WTC11 (cell line): ENCODE data around the gene CCSER2. TPM values are rescaled to one million over a fixed set of nuclear protein-coding genes. Genes with fewer than 3 reads are reported as not detected.

Source experiments
- ATAC-seq: fragments of 200-7000 bp; cut with Tn5 transposase; 2 replicates; pipeline ENCODE4 v1.10.0; 2021; ENCODE audit warnings: mild to moderate bottlenecking, moderate library complexity
- CTCF ChIA-PET: fragments of 300-600 bp; sonication (Branson Sonifier 250); formaldehyde crosslinking; loops from one replicate; lab custom pipeline; 2021; ENCODE audit warnings: antibody characterized with exemption; lab: Charles Lee
- POLR2A ChIA-PET: fragments of 350-600 bp; sonication (Branson Sonifier 250); formaldehyde crosslinking; loops from one replicate; lab custom pipeline; 2021; ENCODE audit warnings: antibody characterized with exemption; lab: Charles Lee
- DNase-seq: peaks from one replicate; pipeline ENCODE4 v3.0.0; 2021; ENCODE audit warnings: low spot score
- H3K27ac Mint-ChIP-seq: 2 replicates; pipeline ENCODE4 v1.8.0; 2021; ENCODE audit warnings: mixed read lengths
- H3K27me3 Mint-ChIP-seq: 2 replicates; pipeline ENCODE4 v1.8.0; 2021; ENCODE audit warnings: low read depth, mild to moderate bottlenecking, moderate library complexity, mixed read lengths
- H3K36me3 Mint-ChIP-seq: 2 replicates; pipeline ENCODE4 v1.8.0; 2021; ENCODE audit warnings: mixed read lengths
- H3K4me1 Mint-ChIP-seq: 2 replicates; pipeline ENCODE4 v1.8.0; 2022; ENCODE audit warnings: mixed read lengths
- H3K4me3 Mint-ChIP-seq: 2 replicates; pipeline ENCODE4 v1.8.0; 2021; ENCODE audit warnings: mild to moderate bottlenecking, moderate library complexity, mixed read lengths
- H3K9me3 Mint-ChIP-seq: 2 replicates; pipeline ENCODE4 v1.8.0; 2021; ENCODE audit warnings: mixed read lengths
- MXD4 ChIP-seq: fragments of 250-450 bp; sonication (Bioruptor Pico); IDR thresholded peaks from 2 replicates; pipeline ENCODE4 v1.8.0; 2021; ENCODE audit warnings: mild to moderate bottlenecking, moderate library complexity, borderline replicate concordance
- SMAD4 ChIP-seq: sonication (generic); formaldehyde crosslinking; IDR thresholded peaks from 2 replicates; pipeline ENCODE4 v1.8.0; 2022; ENCODE audit warnings: mild to moderate bottlenecking, missing genetic modification reagents
- TCF7 ChIP-seq: sonication (generic); formaldehyde crosslinking; IDR thresholded peaks from 2 replicates; pipeline ENCODE4 v1.8.0; 2022; ENCODE audit warnings: mild to moderate bottlenecking, low read depth, missing genetic modification reagents, moderate library complexity
- TEAD4 ChIP-seq: sonication (generic); formaldehyde crosslinking; IDR thresholded peaks from 2 replicates; pipeline ENCODE4 v1.8.0; 2022; ENCODE audit warnings: mild to moderate bottlenecking, missing genetic modification reagents
- TP53 ChIP-seq: sonication (generic); formaldehyde crosslinking; IDR thresholded peaks from 2 replicates; pipeline ENCODE4 v1.8.1; 2023; ENCODE audit warnings: mild to moderate bottlenecking, missing genetic modification reagents
- ZNF219 ChIP-seq: sonication (generic); formaldehyde crosslinking; IDR thresholded peaks from 2 replicates; pipeline ENCODE4 v1.8.0; 2023; ENCODE audit warnings: missing genetic modification reagents, mild to moderate bottlenecking, borderline replicate concordance
- ZNF396 ChIP-seq: fragments of 250-450 bp; sonication (Bioruptor Pico); IDR thresholded peaks from 2 replicates; pipeline ENCODE4 v1.8.0; 2021; ENCODE audit warnings: mild to moderate bottlenecking, moderate library complexity, borderline replicate concordance
- total RNA-seq: library from RNA; stranded (reverse); gene quantifications from 3 replicates; pipeline ENCODE4 v1.2.3, GENCODE V29; 2021
- TF ChIP-seq, protein P1 (sequence below): sonication (generic); formaldehyde crosslinking; IDR thresholded peaks from 2 replicates; pipeline ENCODE4 v1.8.0; 2023; ENCODE audit warnings: mild to moderate bottlenecking, missing genetic modification reagents
- TF ChIP-seq, protein P2 (sequence below): sonication (generic); formaldehyde crosslinking; IDR thresholded peaks from 2 replicates; pipeline ENCODE4 v1.8.0; 2023; ENCODE audit warnings: missing genetic modification reagents
- TF ChIP-seq, protein P3 (sequence below): sonication (generic); formaldehyde crosslinking; IDR thresholded peaks from 2 replicates; pipeline ENCODE4 v1.8.0; 2022; ENCODE audit warnings: mild to moderate bottlenecking, missing genetic modification reagents
- TF ChIP-seq, protein P4 (sequence below): fragments of 250-450 bp; sonication (Bioruptor Pico); IDR thresholded peaks from 2 replicates; pipeline ENCODE4 v1.8.0; 2021; ENCODE audit warnings: mild to moderate bottlenecking
- TF ChIP-seq, protein P5 (sequence below): fragments of 250-450 bp; sonication (Bioruptor Pico); IDR thresholded peaks from 2 replicates; pipeline ENCODE4 v1.9.0; 2021; ENCODE audit warnings: mild to moderate bottlenecking, borderline replicate concordance
- TF ChIP-seq, protein P6 (sequence below): fragments of 250-450 bp; sonication (Bioruptor Pico); conservative IDR thresholded peaks from 2 replicates; pipeline ENCODE4 v1.9.0; 2021; ENCODE audit warnings: mild to moderate bottlenecking
- TF ChIP-seq, protein P7 (sequence below): sonication (generic); formaldehyde crosslinking; IDR thresholded peaks from 2 replicates; pipeline ENCODE4 v1.8.0; 2022; ENCODE audit warnings: mild to moderate bottlenecking, missing genetic modification reagents
- TF ChIP-seq, protein P8 (sequence below): sonication (generic); formaldehyde crosslinking; IDR thresholded peaks from 2 replicates; pipeline ENCODE4 v1.8.1; 2022; ENCODE audit warnings: missing genetic modification reagents, borderline replicate concordance

Gene CCSER2
- total RNA-seq, 1 experiment from 2014 or later = 30.6 TPM

DNA sequence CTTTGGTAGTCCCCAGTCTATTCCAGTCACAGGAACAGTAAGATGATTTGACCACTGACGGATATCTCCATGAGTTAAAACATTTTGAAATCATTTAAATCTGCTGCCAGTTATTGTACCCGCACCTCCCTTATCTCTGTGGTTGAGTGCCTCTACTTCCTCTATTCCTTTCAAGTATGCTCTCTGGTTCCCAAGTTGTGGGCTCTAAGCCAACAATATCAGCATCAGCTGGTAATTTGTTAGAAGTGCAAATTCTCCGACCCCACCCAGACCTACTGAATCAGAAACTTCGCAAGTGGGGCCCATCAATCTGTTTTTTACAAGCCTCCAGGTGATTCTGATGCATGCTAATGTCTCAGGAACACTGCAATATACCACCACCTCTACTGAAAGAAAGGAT lies 235.5 kb downstream of the CCSER2 start (continued):
- TF ChIP-seq ZNF219 (no peak), ZNF396 (CRISPR knock-in tag) (no peak), TEAD4 (no peak)
- TF ChIP-seq, protein P1, sequence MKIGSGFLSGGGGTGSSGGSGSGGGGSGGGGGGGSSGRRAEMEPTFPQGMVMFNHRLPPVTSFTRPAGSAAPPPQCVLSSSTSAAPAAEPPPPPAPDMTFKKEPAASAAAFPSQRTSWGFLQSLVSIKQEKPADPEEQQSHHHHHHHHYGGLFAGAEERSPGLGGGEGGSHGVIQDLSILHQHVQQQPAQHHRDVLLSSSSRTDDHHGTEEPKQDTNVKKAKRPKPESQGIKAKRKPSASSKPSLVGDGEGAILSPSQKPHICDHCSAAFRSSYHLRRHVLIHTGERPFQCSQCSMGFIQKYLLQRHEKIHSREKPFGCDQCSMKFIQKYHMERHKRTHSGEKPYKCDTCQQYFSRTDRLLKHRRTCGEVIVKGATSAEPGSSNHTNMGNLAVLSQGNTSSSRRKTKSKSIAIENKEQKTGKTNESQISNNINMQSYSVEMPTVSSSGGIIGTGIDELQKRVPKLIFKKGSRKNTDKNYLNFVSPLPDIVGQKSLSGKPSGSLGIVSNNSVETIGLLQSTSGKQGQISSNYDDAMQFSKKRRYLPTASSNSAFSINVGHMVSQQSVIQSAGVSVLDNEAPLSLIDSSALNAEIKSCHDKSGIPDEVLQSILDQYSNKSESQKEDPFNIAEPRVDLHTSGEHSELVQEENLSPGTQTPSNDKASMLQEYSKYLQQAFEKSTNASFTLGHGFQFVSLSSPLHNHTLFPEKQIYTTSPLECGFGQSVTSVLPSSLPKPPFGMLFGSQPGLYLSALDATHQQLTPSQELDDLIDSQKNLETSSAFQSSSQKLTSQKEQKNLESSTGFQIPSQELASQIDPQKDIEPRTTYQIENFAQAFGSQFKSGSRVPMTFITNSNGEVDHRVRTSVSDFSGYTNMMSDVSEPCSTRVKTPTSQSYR (CRISPR knock-in tag) = no peak
- TF ChIP-seq, protein P2, sequence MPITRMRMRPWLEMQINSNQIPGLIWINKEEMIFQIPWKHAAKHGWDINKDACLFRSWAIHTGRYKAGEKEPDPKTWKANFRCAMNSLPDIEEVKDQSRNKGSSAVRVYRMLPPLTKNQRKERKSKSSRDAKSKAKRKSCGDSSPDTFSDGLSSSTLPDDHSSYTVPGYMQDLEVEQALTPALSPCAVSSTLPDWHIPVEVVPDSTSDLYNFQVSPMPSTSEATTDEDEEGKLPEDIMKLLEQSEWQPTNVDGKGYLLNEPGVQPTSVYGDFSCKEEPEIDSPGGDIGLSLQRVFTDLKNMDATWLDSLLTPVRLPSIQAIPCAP = no peak
- TF ChIP-seq, protein P3, sequence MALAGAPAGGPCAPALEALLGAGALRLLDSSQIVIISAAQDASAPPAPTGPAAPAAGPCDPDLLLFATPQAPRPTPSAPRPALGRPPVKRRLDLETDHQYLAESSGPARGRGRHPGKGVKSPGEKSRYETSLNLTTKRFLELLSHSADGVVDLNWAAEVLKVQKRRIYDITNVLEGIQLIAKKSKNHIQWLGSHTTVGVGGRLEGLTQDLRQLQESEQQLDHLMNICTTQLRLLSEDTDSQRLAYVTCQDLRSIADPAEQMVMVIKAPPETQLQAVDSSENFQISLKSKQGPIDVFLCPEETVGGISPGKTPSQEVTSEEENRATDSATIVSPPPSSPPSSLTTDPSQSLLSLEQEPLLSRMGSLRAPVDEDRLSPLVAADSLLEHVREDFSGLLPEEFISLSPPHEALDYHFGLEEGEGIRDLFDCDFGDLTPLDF (CRISPR knock-in tag) = no peak
- TF ChIP-seq, protein P4, sequence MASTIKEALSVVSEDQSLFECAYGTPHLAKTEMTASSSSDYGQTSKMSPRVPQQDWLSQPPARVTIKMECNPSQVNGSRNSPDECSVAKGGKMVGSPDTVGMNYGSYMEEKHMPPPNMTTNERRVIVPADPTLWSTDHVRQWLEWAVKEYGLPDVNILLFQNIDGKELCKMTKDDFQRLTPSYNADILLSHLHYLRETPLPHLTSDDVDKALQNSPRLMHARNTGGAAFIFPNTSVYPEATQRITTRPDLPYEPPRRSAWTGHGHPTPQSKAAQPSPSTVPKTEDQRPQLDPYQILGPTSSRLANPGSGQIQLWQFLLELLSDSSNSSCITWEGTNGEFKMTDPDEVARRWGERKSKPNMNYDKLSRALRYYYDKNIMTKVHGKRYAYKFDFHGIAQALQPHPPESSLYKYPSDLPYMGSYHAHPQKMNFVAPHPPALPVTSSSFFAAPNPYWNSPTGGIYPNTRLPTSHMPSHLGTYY (CRISPR knock-in tag) = no peak

DNA sequence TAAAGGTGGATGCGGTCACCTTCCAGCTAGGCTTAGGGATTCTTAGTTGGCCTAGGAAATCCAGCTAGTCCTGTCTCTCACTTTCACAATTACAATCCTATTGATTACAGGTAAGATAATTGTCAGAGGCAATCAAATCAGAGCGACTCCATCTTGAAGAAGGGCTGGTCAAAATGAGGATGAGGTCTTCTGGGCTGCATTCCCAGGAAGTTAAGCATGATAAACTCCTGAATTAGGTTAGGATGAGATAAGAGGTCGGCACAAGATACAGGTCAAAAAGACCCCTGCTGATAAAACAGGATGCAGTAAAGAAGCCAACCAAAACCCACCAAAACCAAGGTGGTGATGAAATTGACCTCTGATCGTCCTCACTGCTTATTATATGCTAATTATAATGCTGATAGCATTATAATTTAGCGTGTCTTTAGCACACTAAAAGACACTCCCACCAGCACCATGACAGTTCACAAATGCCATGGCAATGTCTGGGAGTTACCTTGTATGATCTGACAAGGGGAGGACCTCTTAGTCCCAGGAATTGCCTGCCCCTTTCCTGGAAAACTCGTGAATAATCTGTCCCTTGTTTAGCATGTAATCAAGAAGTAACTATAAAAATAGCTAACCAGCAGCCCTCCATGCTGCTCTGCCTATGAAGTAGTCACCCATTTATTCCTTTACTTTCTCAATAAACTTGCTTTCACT lies 237.6 kb downstream of the CCSER2 start:
- no peak overlapping the region for H3K4me3 Mint-ChIP-seq
- no peak for DNase-seq
- ChIA-PET POLR2A (no interaction called here), CTCF (interaction anchor here (1.0 to 3.2 kb wide), 4 partner anchors 8 to 48 kb away, joined by 4 to 19 read pairs (median 6); no protein-coding TSS in a partner anchor)
- peaks cover 34% of the 10 kb centered on the region for H3K4me1 Mint-ChIP-seq
- H3K36me3 Mint-ChIP-seq = peaks cover 4% of the 10 kb centered on the region
- no peak for TF ChIP-seq TP53 (CRISPR knock-in tag)
- TF ChIP-seq SMAD4 (CRISPR knock-in tag) = no peak
- no peak for TF ChIP-seq ZNF219
- TF ChIP-seq, protein P5, sequence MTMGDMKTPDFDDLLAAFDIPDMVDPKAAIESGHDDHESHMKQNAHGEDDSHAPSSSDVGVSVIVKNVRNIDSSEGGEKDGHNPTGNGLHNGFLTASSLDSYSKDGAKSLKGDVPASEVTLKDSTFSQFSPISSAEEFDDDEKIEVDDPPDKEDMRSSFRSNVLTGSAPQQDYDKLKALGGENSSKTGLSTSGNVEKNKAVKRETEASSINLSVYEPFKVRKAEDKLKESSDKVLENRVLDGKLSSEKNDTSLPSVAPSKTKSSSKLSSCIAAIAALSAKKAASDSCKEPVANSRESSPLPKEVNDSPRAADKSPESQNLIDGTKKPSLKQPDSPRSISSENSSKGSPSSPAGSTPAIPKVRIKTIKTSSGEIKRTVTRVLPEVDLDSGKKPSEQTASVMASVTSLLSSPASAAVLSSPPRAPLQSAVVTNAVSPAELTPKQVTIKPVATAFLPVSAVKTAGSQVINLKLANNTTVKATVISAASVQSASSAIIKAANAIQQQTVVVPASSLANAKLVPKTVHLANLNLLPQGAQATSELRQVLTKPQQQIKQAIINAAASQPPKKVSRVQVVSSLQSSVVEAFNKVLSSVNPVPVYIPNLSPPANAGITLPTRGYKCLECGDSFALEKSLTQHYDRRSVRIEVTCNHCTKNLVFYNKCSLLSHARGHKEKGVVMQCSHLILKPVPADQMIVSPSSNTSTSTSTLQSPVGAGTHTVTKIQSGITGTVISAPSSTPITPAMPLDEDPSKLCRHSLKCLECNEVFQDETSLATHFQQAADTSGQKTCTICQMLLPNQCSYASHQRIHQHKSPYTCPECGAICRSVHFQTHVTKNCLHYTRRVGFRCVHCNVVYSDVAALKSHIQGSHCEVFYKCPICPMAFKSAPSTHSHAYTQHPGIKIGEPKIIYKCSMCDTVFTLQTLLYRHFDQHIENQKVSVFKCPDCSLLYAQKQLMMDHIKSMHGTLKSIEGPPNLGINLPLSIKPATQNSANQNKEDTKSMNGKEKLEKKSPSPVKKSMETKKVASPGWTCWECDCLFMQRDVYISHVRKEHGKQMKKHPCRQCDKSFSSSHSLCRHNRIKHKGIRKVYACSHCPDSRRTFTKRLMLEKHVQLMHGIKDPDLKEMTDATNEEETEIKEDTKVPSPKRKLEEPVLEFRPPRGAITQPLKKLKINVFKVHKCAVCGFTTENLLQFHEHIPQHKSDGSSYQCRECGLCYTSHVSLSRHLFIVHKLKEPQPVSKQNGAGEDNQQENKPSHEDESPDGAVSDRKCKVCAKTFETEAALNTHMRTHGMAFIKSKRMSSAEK = no peak
- TF ChIP-seq, protein P6, sequence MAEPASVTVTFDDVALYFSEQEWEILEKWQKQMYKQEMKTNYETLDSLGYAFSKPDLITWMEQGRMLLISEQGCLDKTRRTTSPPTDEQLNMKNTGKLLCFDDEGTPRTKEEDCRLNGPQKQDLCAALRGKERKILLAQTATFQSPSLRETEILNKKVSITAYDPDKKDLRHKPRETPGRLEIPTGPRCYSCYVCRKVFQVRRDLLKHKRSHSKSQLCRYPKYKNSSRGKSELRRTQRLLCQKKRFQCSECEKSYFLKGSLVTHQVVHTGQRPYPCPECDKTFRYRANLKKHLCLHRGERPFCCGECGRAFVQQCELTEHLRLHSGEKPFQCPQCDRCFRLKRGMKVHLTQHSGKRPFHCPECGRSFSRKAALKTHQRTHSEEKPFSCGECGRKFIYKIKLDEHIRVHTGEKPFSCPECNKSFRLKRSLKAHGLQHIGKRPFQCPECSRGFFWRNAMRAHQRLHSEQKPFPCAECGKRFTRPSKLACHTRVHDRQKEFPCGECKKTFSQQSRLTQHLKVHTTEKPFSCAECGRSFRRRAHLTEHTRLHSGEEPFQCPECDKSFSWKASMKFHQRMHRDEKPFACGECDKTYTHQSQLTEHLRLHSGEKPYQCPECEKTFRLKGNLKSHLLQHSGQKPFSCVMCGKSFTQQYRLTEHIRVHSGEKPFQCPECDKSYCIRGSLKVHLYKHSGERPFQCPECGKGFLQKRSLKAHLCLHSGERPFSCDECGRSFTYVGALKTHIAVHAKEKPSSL = no peak
- TF ChIP-seq TCF7 (CRISPR knock-in tag) = no peak
- TF ChIP-seq, protein P7, sequence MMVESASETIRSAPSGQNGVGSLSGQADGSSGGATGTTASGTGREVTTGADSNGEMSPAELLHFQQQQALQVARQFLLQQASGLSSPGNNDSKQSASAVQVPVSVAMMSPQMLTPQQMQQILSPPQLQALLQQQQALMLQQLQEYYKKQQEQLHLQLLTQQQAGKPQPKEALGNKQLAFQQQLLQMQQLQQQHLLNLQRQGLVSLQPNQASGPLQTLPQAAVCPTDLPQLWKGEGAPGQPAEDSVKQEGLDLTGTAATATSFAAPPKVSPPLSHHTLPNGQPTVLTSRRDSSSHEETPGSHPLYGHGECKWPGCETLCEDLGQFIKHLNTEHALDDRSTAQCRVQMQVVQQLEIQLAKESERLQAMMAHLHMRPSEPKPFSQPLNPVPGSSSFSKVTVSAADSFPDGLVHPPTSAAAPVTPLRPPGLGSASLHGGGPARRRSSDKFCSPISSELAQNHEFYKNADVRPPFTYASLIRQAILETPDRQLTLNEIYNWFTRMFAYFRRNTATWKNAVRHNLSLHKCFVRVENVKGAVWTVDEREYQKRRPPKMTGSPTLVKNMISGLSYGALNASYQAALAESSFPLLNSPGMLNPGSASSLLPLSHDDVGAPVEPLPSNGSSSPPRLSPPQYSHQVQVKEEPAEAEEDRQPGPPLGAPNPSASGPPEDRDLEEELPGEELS = no peak
- TF ChIP-seq, protein P8, sequence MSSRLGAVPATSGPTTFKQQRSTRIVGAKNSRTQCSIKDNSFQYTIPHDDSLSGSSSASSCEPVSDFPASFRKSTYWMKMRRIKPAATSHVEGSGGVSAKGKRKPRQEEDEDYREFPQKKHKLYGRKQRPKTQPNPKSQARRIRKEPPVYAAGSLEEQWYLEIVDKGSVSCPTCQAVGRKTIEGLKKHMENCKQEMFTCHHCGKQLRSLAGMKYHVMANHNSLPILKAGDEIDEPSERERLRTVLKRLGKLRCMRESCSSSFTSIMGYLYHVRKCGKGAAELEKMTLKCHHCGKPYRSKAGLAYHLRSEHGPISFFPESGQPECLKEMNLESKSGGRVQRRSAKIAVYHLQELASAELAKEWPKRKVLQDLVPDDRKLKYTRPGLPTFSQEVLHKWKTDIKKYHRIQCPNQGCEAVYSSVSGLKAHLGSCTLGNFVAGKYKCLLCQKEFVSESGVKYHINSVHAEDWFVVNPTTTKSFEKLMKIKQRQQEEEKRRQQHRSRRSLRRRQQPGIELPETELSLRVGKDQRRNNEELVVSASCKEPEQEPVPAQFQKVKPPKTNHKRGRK (CRISPR knock-in tag) = no peak
- TF ChIP-seq MXD4 = no peak
- peaks cover 11% of the 10 kb centered on the region for H3K9me3 Mint-ChIP-seq
- H3K27me3 Mint-ChIP-seq = no peaks in the 10 kb centered on the region; the same call in 1 of the 2 replicates
- no peak for ATAC-seq
- H3K27ac Mint-ChIP-seq = no peak overlapping the region
